Myocyte (in vitro differentiated cells): Measurements from ENCODE around the gene TIMM50. TPM values are rescaled to one million over a fixed set of nuclear protein-coding genes. Genes with fewer than 3 reads are reported as not detected.
"Not testable (repeated sequence)": the region's sequence is repeated elsewhere in the genome, so short reads cannot be mapped to it uniquely, and the experiment has no call there.

Experiments
- DNase-seq: peaks from one replicate; pipeline ENCODE4 v3.0.0-alpha.2; 2012; ENCODE audit warnings: low read depth
- polyA plus RNA-seq: library from polyadenylated mRNA; unstranded; fragments of >200 nt; gene quantifications from one replicate; pipeline ENCODE4 v1.2.1, GENCODE V29; 2012; ENCODE audit warnings: missing spikeins
- total RNA-seq: library from RNA; depleted of rRNA; stranded (reverse); fragments of >200 nt; gene quantifications from 2 replicates; pipeline ENCODE4 v1.2.3, GENCODE V29; 2014

TIMM50 gene
- 65.1 and 71.1 TPM in 2 replicates for total RNA-seq
- polyA plus RNA-seq, result 85.3 TPM

GRCh38 chr19:39480337-39481228, at the start of gene TIMM50:
Gene TIMM50 (plus strand): TSS chr19:39480838. CDS start chr19:39480854, 16 bp downstream.
- DNase-seq, result peak; percentile 97

DNA sequence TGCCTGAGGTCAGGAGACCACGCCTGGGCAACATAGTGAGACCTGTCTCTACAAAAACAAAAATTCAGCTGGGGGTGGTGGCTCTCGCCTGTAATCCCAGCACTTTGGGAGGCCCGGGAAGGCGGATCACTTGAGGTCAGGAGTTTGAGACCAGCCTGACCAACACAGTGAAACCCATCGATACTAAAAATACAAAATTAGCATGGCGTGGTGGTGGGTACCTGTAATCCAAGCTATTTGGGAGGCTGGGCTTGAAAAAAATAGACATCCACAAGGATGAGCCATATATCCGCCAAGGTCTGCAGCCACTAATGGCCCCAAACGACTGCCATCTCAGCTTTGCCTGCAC, 48.0 kb upstream of the TIMM50 start:
- DNase-seq, result no peak

- DNase-seq, result no peak
Measured at GRCh38 chr19:39433480-39434079, 47.1 kb upstream of the TIMM50 start.

DNA sequence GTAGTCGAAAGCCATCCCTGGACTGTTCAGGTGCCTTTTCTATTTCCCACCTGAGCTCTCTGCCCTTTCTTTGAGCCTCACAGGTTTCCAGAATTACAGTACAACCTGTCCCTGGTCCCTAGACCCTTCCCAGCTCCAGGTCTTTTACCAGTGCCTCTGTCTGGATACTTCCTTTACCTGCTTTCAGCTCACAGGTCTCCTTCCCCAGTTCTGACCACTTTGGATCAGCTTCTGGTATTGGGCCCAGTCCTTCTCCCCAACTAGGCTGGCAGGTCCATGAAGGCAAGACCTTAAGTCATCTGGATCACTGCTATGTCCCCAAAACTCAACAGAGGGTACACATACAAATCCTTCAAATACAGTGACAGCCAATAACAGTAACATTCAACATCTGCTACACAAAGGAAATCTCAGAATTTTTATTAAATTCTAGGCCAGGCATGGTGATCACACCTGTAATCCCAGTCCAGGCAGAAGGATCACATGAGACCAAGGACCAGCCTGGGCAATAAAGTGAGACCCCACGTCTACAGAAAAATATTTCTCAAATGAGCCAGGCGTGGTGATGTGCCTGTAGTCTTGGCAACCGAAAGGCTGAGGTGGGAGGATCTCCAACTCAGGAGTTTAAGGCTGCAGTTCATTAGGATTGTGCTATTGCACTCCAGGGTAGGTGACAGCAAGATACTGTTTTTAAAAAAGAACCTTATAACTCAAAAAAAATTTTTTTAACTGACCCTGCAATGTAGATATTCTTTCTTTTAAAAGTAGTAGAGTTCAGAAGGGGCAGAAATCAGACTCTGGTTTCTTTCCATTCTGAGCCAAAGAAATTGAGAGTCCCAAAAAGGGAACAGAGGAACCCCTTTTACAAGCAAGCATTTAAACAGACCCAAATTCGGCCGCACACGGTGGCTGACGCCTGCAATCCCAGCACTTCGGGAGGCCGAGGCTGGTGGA, 46.2 kb upstream of the TIMM50 start:
- no peak for DNase-seq

- peak; percentile 98 for DNase-seq
Measured at GRCh38 chr19:39435499-39436349, 44.9 kb upstream of the TIMM50 start, which contains the start of gene RPS16. Gene RPS16 (minus strand): TSS chr19:39435949. CDS start chr19:39435895, 54 bp downstream.

GRCh38 chr19:39436350-39436716, 44.3 kb upstream of the TIMM50 start:
- DNase-seq, result no peak

GRCh38 chr19:39438270-39438934, 42.2 kb upstream of the TIMM50 start:
- DNase-seq, result no peak

GRCh38 chr19:39444598-39445195, 35.9 kb upstream of the TIMM50 start:
- no peak for DNase-seq

GRCh38 chr19:39445196-39446111, 35.2 kb upstream of the TIMM50 start, which contains the start of gene SUPT5H:
Gene SUPT5H (plus strand): TSS chr19:39445582. CDS start chr19:39445891, 309 bp downstream.
- peak; percentile 97 for DNase-seq

- no peak for DNase-seq
Measured at GRCh38 chr19:39446365-39447084, 34.1 kb upstream of the TIMM50 start.

GRCh38 chr19:39448271-39448670, 32.4 kb upstream of the TIMM50 start:
- peak; percentile 73 for DNase-seq

- no peak for DNase-seq
Measured at GRCh38 chr19:39449116-39449797, 31.4 kb upstream of the TIMM50 start.

GRCh38 chr19:39451257-39451656, 29.4 kb upstream of the TIMM50 start:
- not testable (repeated sequence) for DNase-seq

- DNase-seq, result no peak
Measured at GRCh38 chr19:39463403-39463802, 17.2 kb upstream of the TIMM50 start.

GRCh38 chr19:39465956-39466747, 14.5 kb upstream of the TIMM50 start:
- no peak for DNase-seq

- no peak for DNase-seq
Measured at GRCh38 chr19:39467941-39468340, 12.7 kb upstream of the TIMM50 start.
